GM12865 (cell line): ENCODE measurements around the gene OGDHL.

Source experiments
- DNase-seq: peaks from one replicate; pipeline ENCODE4 v3.0.0; 2010; ENCODE audit warnings: low read depth
- H3K4me3 ChIP-seq: 2 replicates; pipeline ENCODE4 v1.5.1; 2011; ENCODE audit warnings: mild to moderate bottlenecking, low read depth, low read length, control low read depth
- CTCF ChIP-seq: IDR thresholded peaks from 2 replicates; pipeline ENCODE4 v1.5.1; 2011; ENCODE audit warnings: low read length, control low read depth, low read depth, inconsistent platforms; ENCODE audit not compliant: insufficient read depth; ENCODE audit errors: missing control alignments

OGDHL gene

GRCh38 chr10:49761789-49762565, at the start of gene OGDHL:
Gene OGDHL, minus strand, starts transcription at chr10:49762323. Its CDS starts 3,731 bp downstream, at chr10:49758592.
- peak within 1 kb of the TSS; percentile 73 for H3K4me3 ChIP-seq
- DNase-seq: peak; percentile 89
- TF ChIP-seq CTCF: no peak

GRCh38 chr10:49803988-49804387, 41.9 kb upstream of the OGDHL start:
- TF ChIP-seq CTCF: no peak
- DNase-seq: no peak
- H3K4me3 ChIP-seq: no peak overlapping the region

- H3K4me3 ChIP-seq: no peak overlapping the region
- no peak for DNase-seq
- no peak for TF ChIP-seq CTCF
Observed at GRCh38 chr10:49798275-49798674, 36.2 kb upstream of the OGDHL start.

- no peak overlapping the region for H3K4me3 ChIP-seq
- no peak for DNase-seq
- no peak for TF ChIP-seq CTCF
Observed at GRCh38 chr10:49791100-49791499, 29.0 kb upstream of the OGDHL start.

- TF ChIP-seq CTCF: no peak
- H3K4me3 ChIP-seq: no peak overlapping the region
- no peak for DNase-seq
Observed at GRCh38 chr10:49784681-49785080, 22.6 kb upstream of the OGDHL start.

GRCh38 chr10:49783645-49784044, 21.5 kb upstream of the OGDHL start:
- DNase-seq: no peak
- TF ChIP-seq CTCF: no peak
- H3K4me3 ChIP-seq: no peak overlapping the region

- no peak for DNase-seq
- H3K4me3 ChIP-seq: no peak overlapping the region
- TF ChIP-seq CTCF: no peak
Observed at GRCh38 chr10:49781247-49781646, 19.1 kb upstream of the OGDHL start.
